Liver (tissue), 3 donors: Measurements from ENCODE around the gene FBXO3.

Experiments used
- ATF3 ChIP-seq: IDR thresholded peaks from 2 replicates; pipeline ENCODE4 v1.6.1; 2016; ENCODE audit warnings: antibody characterized with exemption
- CTCF ChIP-seq: fragments of 150-350 bp; IDR thresholded peaks from 2 replicates; pipeline ENCODE4 v1.5.1; 2017; ENCODE audit warnings: improper control_type of control experiment, low read depth, low read length; ENCODE audit not compliant: missing input control
- EGR1 ChIP-seq, 2 donors: IDR thresholded peaks; 2 replicates each; pipeline ENCODE4 v1.6.1; 2016 to 2018; ENCODE audit warnings: antibody characterized with exemption in 2 of 2, low read depth in 2 of 2
- FOXA2 ChIP-seq: IDR thresholded peaks from 2 replicates; pipeline ENCODE4 v1.6.1; 2016; ENCODE audit warnings: antibody characterized with exemption
- GABPA ChIP-seq, 2 donors: IDR thresholded peaks in 1 of 2; conservative IDR thresholded peaks in 1 of 2; 2 replicates each; pipeline ENCODE4 v1.6.1; 2016; ENCODE audit warnings: antibody characterized with exemption in 2 of 2, mild to moderate bottlenecking in 1 of 2, moderate library complexity in 1 of 2
- JUND ChIP-seq, 2 donors: IDR thresholded peaks; 2 replicates each; pipeline ENCODE4 v1.6.1; 2016; ENCODE audit warnings: antibody characterized with exemption in 2 of 2
- MAX ChIP-seq: IDR thresholded peaks from 2 replicates; pipeline ENCODE4 v1.6.1; 2016; ENCODE audit warnings: antibody characterized with exemption
- RAD21 ChIP-seq, 2 donors: IDR thresholded peaks; 2 replicates each; pipeline ENCODE4 v1.6.1; 2016; ENCODE audit warnings: antibody characterized with exemption in 2 of 2, mild to moderate bottlenecking in 2 of 2
- REST ChIP-seq: IDR thresholded peaks from 2 replicates; pipeline ENCODE4 v1.6.1; 2016; ENCODE audit warnings: antibody characterized with exemption, mild to moderate bottlenecking
- RXRA ChIP-seq, 2 donors: IDR thresholded peaks; 2 replicates each; pipeline ENCODE4 v1.6.1; 2017 to 2018; ENCODE audit warnings: antibody characterized with exemption in 2 of 2, mild to moderate bottlenecking in 1 of 2
- SP1 ChIP-seq: IDR thresholded peaks from 2 replicates; pipeline ENCODE4 v1.6.1; 2018; ENCODE audit warnings: antibody characterized with exemption, mild to moderate bottlenecking
- TAF1 ChIP-seq: conservative IDR thresholded peaks from 2 replicates; pipeline ENCODE4 v1.6.1; 2016; ENCODE audit warnings: antibody characterized with exemption, mild to moderate bottlenecking
- ZBTB33 ChIP-seq: IDR thresholded peaks from 2 replicates; pipeline ENCODE4 v1.6.1; 2016; ENCODE audit warnings: antibody characterized with exemption
- donor health status: healthy.
- donor health status: healthy.

- TF ChIP-seq CTCF (no peak), JUND (IDR thresholded peaks at IDR 0.05) (no peak), SP1 (no peak), MAX (no peak), TAF1 (no peak), GABPA (IDR thresholded peaks at IDR 0.05 in 1 of 2, conservative IDR thresholded peaks at IDR 0.05 in 1 of 2) (no peak), RXRA (IDR thresholded peaks at IDR 0.05) (no peak), ATF3 (no peak), RAD21 (IDR thresholded peaks at IDR 0.05) (no peak), FOXA2 (no peak), REST (no peak), EGR1 (IDR thresholded peaks at IDR 0.05; ENCODE audit: low read depth in 2 of 2) (no peak), ZBTB33 (no peak)
These were observed 40.3 kb downstream of the FBXO3 start for GRCh38 chr11:33733980-33734379.
